ENCODE results near the gene NQO2. TPM values are rescaled to one million over a fixed set of nuclear protein-coding genes. Genes with fewer than 3 reads are reported as not detected.
"Not testable (repeated sequence)": the region's sequence is repeated elsewhere in the genome, so short reads cannot be mapped to it uniquely, and the experiment has no call there.

NQO2 gene
- total RNA-seq, 1 experiment from 2014 or later = 45.7 TPM

DNA sequence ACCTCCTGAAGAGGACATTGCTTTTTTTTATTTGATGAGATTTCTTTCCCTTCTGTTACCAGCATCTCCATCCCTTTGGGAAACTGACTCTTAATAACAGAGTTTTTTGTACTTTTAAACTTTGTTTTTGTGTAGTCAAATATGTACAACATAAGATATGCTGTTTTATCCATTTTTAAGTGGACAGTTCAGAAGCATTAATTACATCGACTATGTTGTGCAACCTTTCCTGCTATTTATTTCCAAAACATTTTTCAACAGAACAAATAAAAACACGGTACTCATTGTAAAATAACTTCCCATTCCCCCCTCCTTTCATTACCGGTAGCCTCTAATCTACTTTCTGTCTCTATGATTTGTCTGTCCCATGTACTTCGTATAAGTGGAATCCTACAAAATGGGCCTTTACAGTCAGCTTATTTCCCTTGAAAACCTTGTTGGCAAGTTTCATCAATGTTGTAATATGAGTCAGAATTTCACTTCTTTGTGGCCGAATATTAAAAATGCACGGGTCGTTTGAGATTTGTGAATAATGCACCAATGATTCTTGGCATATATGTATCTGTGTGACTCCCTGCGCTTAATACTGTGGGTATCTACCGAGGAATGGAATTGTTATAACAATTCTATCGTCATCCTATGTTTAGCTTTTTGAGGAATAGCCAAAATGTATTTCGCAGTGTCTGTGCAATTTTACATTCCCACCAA, 57.5 kb downstream of the NQO2 start:
- DNase-seq (ENCODE audit: low read depth, low spot score) (no peak), ATAC-seq (no peak)
- Histone ChIP-seq H3K9me3 (ENCODE audit: control insufficient read depth, insufficient read depth, low read depth, low read length) (no peaks in the 10 kb centered on the region), H3K27me3 (ENCODE audit: control insufficient read depth, insufficient read depth, low read length) (no peaks in the 10 kb centered on the region), H3K4me1 (ENCODE audit: control insufficient read depth, insufficient read depth, low read length) (peaks cover 18% of the 10 kb centered on the region), H3K36me3 (ENCODE audit: control insufficient read depth, insufficient read depth, low read length) (no peaks in the 10 kb centered on the region; the same call in 1 of the 2 replicates), H3K27ac (ENCODE audit: low read length) (no peak overlapping the region), H3K4me3 (ENCODE audit: low read depth in 2 of 2, low read length in 2 of 2) (no peak overlapping the region)
- CTCF ChIA-PET = interaction anchor here (0.6 to 1.0 kb wide), 2 partner anchors 21 to 56 kb away, joined by 3 read pairs; no protein-coding TSS in a partner anchor
- no TSS peak for BruUV-seq (replicated peaks)
- in situ Hi-C loops (cut with HindIII; ENCODE audit: low pct_unique_long_range_greater_than_20kb, low sequenced_read_pairs) (no loop called here), intact Hi-C loops (cut with micrococcal nuclease; ENCODE audit: unreplicated experiment) (no loop called here)
- no peak for TF ChIP-seq TCF7L2 (IDR thresholded peaks at IDR 0.05; ENCODE audit: low read depth, low read length)
- TF ChIP-seq, protein P1, sequence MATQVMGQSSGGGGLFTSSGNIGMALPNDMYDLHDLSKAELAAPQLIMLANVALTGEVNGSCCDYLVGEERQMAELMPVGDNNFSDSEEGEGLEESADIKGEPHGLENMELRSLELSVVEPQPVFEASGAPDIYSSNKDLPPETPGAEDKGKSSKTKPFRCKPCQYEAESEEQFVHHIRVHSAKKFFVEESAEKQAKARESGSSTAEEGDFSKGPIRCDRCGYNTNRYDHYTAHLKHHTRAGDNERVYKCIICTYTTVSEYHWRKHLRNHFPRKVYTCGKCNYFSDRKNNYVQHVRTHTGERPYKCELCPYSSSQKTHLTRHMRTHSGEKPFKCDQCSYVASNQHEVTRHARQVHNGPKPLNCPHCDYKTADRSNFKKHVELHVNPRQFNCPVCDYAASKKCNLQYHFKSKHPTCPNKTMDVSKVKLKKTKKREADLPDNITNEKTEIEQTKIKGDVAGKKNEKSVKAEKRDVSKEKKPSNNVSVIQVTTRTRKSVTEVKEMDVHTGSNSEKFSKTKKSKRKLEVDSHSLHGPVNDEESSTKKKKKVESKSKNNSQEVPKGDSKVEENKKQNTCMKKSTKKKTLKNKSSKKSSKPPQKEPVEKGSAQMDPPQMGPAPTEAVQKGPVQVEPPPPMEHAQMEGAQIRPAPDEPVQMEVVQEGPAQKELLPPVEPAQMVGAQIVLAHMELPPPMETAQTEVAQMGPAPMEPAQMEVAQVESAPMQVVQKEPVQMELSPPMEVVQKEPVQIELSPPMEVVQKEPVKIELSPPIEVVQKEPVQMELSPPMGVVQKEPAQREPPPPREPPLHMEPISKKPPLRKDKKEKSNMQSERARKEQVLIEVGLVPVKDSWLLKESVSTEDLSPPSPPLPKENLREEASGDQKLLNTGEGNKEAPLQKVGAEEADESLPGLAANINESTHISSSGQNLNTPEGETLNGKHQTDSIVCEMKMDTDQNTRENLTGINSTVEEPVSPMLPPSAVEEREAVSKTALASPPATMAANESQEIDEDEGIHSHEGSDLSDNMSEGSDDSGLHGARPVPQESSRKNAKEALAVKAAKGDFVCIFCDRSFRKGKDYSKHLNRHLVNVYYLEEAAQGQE (IDR thresholded peaks at IDR 0.05; ENCODE audit: insufficient read depth in 1 of 2, low read depth in 2 of 2, low read length in 1 of 2) = no peak
- TF ChIP-seq SIN3A (IDR thresholded peaks at IDR 0.05; ENCODE audit: borderline replicate concordance, insufficient read depth, low read depth, low read length) = no peak
- TF ChIP-seq POLR2AphosphoS5 (IDR thresholded peaks at IDR 0.05; ENCODE audit: low read depth, low read length) = no peak
- TF ChIP-seq, protein P2, sequence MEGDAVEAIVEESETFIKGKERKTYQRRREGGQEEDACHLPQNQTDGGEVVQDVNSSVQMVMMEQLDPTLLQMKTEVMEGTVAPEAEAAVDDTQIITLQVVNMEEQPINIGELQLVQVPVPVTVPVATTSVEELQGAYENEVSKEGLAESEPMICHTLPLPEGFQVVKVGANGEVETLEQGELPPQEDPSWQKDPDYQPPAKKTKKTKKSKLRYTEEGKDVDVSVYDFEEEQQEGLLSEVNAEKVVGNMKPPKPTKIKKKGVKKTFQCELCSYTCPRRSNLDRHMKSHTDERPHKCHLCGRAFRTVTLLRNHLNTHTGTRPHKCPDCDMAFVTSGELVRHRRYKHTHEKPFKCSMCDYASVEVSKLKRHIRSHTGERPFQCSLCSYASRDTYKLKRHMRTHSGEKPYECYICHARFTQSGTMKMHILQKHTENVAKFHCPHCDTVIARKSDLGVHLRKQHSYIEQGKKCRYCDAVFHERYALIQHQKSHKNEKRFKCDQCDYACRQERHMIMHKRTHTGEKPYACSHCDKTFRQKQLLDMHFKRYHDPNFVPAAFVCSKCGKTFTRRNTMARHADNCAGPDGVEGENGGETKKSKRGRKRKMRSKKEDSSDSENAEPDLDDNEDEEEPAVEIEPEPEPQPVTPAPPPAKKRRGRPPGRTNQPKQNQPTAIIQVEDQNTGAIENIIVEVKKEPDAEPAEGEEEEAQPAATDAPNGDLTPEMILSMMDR (IDR thresholded peaks at IDR 0.05) = no peak
- POLR2A ChIA-PET = no interaction called here

DNA sequence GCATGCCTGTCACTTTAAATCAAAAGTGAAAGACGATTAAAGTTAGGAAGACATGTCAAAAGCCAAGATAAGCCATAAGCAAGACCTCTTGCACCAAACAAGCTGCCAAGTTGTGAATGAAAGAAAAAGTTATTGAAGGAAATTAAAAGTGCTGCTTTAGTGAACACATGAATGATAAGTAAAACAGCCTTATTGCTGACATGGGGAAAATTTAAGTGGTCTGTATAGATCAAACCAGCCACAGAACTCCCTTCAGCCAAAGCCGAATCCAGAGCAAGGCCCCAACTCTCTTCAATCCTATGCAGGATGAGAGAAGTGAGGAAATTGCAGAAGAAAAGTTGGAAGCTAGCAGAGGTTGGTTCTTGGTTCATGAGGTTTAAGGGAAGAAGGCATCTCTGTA, 59.3 kb downstream of the NQO2 start:
- no peak for TF ChIP-seq TCF7L2 (IDR thresholded peaks at IDR 0.05; ENCODE audit: low read depth, low read length)
- no peak for TF ChIP-seq SIN3A (IDR thresholded peaks at IDR 0.05; ENCODE audit: borderline replicate concordance, insufficient read depth, low read depth, low read length)
- no peak for TF ChIP-seq POLR2AphosphoS5 (IDR thresholded peaks at IDR 0.05; ENCODE audit: low read depth, low read length)
- TF ChIP-seq, protein P2 (IDR thresholded peaks at IDR 0.05) = no peak
- TF ChIP-seq, protein P1 (IDR thresholded peaks at IDR 0.05; ENCODE audit: insufficient read depth in 1 of 2, low read depth in 2 of 2, low read length in 1 of 2) = no peak
- Histone ChIP-seq H3K4me1 (ENCODE audit: control insufficient read depth, insufficient read depth, low read length) (peaks cover 14% of the 10 kb centered on the region), H3K4me3 (ENCODE audit: low read depth in 2 of 2, low read length in 2 of 2) (no peak overlapping the region), H3K36me3 (ENCODE audit: control insufficient read depth, insufficient read depth, low read length) (no peaks in the 10 kb centered on the region), H3K27ac (ENCODE audit: low read length) (no peak overlapping the region), H3K27me3 (ENCODE audit: control insufficient read depth, insufficient read depth, low read length) (no peaks in the 10 kb centered on the region), H3K9me3 (ENCODE audit: control insufficient read depth, insufficient read depth, low read depth, low read length) (no peaks in the 10 kb centered on the region)
- no peak for DNase-seq (ENCODE audit: low read depth, low spot score)
- no TSS peak for BruUV-seq (replicated peaks)
- POLR2A ChIA-PET = no interaction called here
- CTCF ChIA-PET = no interaction called here
- in situ Hi-C loops (cut with HindIII; ENCODE audit: low pct_unique_long_range_greater_than_20kb, low sequenced_read_pairs) = no loop called here
- no peak for ATAC-seq
- intact Hi-C loops (cut with micrococcal nuclease; ENCODE audit: unreplicated experiment) = no loop called here

DNA sequence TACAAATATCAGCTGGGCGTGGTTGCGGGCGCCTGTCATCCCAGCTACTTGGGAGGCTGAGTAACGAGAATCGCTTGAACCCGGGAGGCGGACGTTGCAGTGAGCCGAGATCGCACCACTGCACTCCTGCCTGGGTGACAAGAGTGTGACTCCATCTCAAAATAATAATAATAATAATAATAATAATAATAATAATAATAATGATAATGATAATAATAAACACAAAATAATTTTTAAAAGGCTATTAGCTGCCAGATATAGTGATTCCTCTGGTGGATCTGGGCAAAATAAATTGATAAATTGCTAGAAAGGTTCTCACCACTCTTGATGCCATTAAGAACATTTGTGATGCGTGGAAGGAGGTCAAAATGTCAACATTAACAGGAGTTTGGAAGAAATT, 60.4 kb downstream of the NQO2 start:
- H3K27ac ChIP-seq (ENCODE audit: low read length); intact Hi-C loops (cut with micrococcal nuclease; ENCODE audit: unreplicated experiment); CTCF ChIA-PET; H3K36me3 ChIP-seq (ENCODE audit: control insufficient read depth, insufficient read depth, low read length); ATAC-seq; POLR2A ChIA-PET; H3K9me3 ChIP-seq (ENCODE audit: control insufficient read depth, insufficient read depth, low read depth, low read length); H3K27me3 ChIP-seq (ENCODE audit: control insufficient read depth, insufficient read depth, low read length); BruUV-seq (replicated peaks); H3K4me3 ChIP-seq (ENCODE audit: low read depth in 2 of 2, low read length in 2 of 2); in situ Hi-C loops (cut with HindIII; ENCODE audit: low pct_unique_long_range_greater_than_20kb, low sequenced_read_pairs); DNase-seq (ENCODE audit: low read depth, low spot score): not testable (repeated sequence)
- H3K4me1 ChIP-seq (ENCODE audit: control insufficient read depth, insufficient read depth, low read length) = peaks cover 14% of the 10 kb centered on the region

Data from Panc1 (cell line).